Fibroblast of lung (primary cell): ENCODE data around the gene RPRD1A. TPM values are rescaled to one million over a fixed set of nuclear protein-coding genes. Genes with fewer than 3 reads are reported as not detected.

Source experiments
- DNase-seq, 2 donors: peaks; one replicate each; pipeline versions ENCODE4 v3.0.0 to v3.0.0-alpha.2; 2010; ENCODE audit warnings: low read depth in 2 of 2
- H2AFZ ChIP-seq: 2 replicates; pipeline ENCODE4 v1.5.1; 2012; ENCODE audit warnings: low read length, control low read depth, inconsistent platforms
- H3K27ac ChIP-seq: 2 replicates; pipeline ENCODE4 v1.5.1; 2011; ENCODE audit warnings: low read length, control low read depth; ENCODE audit not compliant: insufficient read depth
- H3K27me3 ChIP-seq: 2 replicates; pipeline ENCODE4 v1.5.1; 2011; ENCODE audit warnings: mild to moderate bottlenecking, low read length; ENCODE audit not compliant: control insufficient read depth, insufficient read depth
- H3K36me3 ChIP-seq: 2 replicates; pipeline ENCODE4 v1.5.1; 2011; ENCODE audit warnings: low read length; ENCODE audit not compliant: control insufficient read depth, insufficient read depth
- H3K4me1 ChIP-seq: 2 replicates; pipeline ENCODE4 v1.5.1; 2011; ENCODE audit warnings: low read length; ENCODE audit not compliant: control insufficient read depth, insufficient read depth; ENCODE audit errors: extremely low read depth
- H3K4me2 ChIP-seq: 2 replicates; pipeline ENCODE4 v1.5.1; 2011; ENCODE audit warnings: low read length, control low read depth; ENCODE audit not compliant: insufficient read depth; ENCODE audit errors: extremely low read depth
- H3K4me3 ChIP-seq, 4 experiments: fragments of 200-600 bp in 1 of 4; sonication (generic) in 1 of 4; replicated peaks in 1 of 4; 2 replicates each; pipeline ENCODE4 v1.5.1; 2011 to 2016; ENCODE audit warnings: low read length in 4 of 4, low read depth in 3 of 4, mild to moderate bottlenecking in 3 of 4, control low read depth in 2 of 4, inconsistent platforms in 1 of 4, mixed read lengths in 1 of 4; ENCODE audit not compliant: insufficient read depth in 1 of 4; ENCODE audit errors: control extremely low read depth in 1 of 4
- H3K79me2 ChIP-seq: 2 replicates; pipeline ENCODE4 v1.5.1; 2012; ENCODE audit warnings: mild to moderate bottlenecking, low read length, inconsistent platforms; ENCODE audit not compliant: control insufficient read depth, insufficient read depth
- H3K9ac ChIP-seq: 2 replicates; pipeline ENCODE4 v1.5.1; 2011; ENCODE audit warnings: mild to moderate bottlenecking, low read length, control low read depth; ENCODE audit not compliant: insufficient read depth
- H3K9me3 ChIP-seq: 2 replicates; pipeline ENCODE4 v1.5.1; 2012; ENCODE audit warnings: low read depth, low read length; ENCODE audit not compliant: control insufficient read depth, insufficient read depth
- H4K20me1 ChIP-seq: 2 replicates; pipeline ENCODE4 v1.5.1; 2011; ENCODE audit warnings: low read length; ENCODE audit not compliant: control insufficient read depth, insufficient read depth; ENCODE audit errors: extremely low read depth
- CTCF ChIP-seq, 2 donors: IDR thresholded peaks in 1 of 2; conservative IDR thresholded peaks in 1 of 2; 1 replicate in 1 of 2; 2 replicates in 1 of 2; pipeline ENCODE4 v1.5.1; 2011 to 2012; ENCODE audit warnings: low read length in 2 of 2, control low read depth in 1 of 2, inconsistent platforms in 1 of 2, low read depth in 1 of 2, mild to moderate bottlenecking in 1 of 2
- EZH2 ChIP-seq: IDR thresholded peaks from 2 replicates; pipeline ENCODE4 v1.5.1; 2012; ENCODE audit warnings: low read length, control low read depth, mild to moderate bottlenecking; ENCODE audit errors: missing control alignments
- polyA plus RNA-seq, 2 donors: library from polyadenylated mRNA; depleted of rRNA in 1 of 2; stranded (reverse) in 1 of 2; unstranded in 1 of 2; fragments of >200 nt; gene quantifications; 2 replicates each; pipeline ENCODE4 v1.2.1, GENCODE V29; 2011 to 2012; ENCODE audit warnings: missing spikeins in 1 of 2
- total RNA-seq: library from RNA; depleted of rRNA; stranded (reverse); fragments of >200 nt; gene quantifications from 2 replicates; pipeline ENCODE4 v1.2.1, GENCODE V29; 2014

RPRD1A gene
- total and polyA plus RNA-seq, 2 donors (not counting 1 experiment from before 2014, with no cell fraction given): 36.4 to 46.2 TPM

DNA sequence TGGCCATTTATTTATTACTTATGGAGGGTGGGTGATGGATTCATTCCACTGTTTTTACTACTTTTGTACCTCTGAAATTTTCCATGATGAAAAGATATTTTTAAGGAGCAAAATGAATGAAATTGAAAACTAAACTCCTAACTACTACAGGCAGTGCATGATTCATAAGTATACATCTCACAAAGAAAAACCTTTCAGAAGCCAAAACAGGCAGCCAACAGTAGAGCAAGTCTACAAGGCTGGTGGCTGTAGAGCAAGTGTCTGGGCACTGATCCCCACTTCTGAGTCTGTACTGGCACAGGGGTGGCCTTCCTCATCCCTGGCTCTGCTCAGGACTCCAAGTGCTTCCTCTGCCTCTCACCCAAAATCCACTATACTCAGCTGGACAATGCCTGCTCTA lies 103.0 kb downstream of the RPRD1A start:
- TF ChIP-seq EZH2 (no peak), CTCF (conservative IDR thresholded peaks at IDR 0.05 in 1 of 2, IDR thresholded peaks at IDR 0.05 in 1 of 2; ENCODE audit: low read depth in 1 of 2, low read length in 2 of 2) (no peak)
- Histone ChIP-seq H3K9ac (no peak overlapping the region), H3K79me2 (no peaks in the 10 kb centered on the region), H3K4me1 (no peaks in the 10 kb centered on the region), H3K4me2 (no peak overlapping the region), H3K9me3 (no peaks in the 10 kb centered on the region), H3K36me3 (no peaks in the 10 kb centered on the region), H3K4me3 (no peak overlapping the region), H4K20me1 (no peaks in the 10 kb centered on the region), H3K27ac (no peak overlapping the region), H2AFZ (no peak overlapping the region), H3K27me3 (no peaks in the 10 kb centered on the region)
- DNase-seq: no peak

DNA sequence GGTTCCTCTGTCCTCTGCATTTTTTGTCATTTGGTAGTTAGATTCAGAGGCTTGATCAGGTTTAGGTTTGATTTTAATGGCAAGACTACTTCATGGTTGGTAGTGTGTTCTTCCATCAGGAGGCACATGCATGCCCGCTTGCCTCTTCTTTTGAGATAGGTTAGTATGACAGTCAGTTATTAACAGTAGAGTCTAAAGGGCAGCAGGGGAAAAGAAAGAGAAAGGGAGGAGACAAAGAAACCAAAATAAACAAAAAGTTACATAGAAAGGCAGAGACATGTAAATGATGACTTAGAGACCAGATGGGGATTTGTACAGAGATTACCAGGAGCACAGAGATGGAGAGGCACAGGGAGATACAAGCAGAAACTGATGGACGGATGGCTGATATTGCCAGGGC lies 105.0 kb downstream of the RPRD1A start:
- H3K4me3 ChIP-seq: no peak overlapping the region
- no peak overlapping the region for H3K27ac ChIP-seq
- no peaks in the 10 kb centered on the region for H3K27me3 ChIP-seq
- no peaks in the 10 kb centered on the region for H4K20me1 ChIP-seq
- DNase-seq: no peak
- H3K79me2 ChIP-seq: no peaks in the 10 kb centered on the region
- H3K4me2 ChIP-seq: no peak overlapping the region
- no peak overlapping the region for H2AFZ ChIP-seq
- no peak for TF ChIP-seq CTCF (conservative IDR thresholded peaks at IDR 0.05 in 1 of 2, IDR thresholded peaks at IDR 0.05 in 1 of 2; ENCODE audit: low read depth in 1 of 2, low read length in 2 of 2)
- no peak for TF ChIP-seq EZH2
- no peaks in the 10 kb centered on the region for H3K4me1 ChIP-seq
- H3K36me3 ChIP-seq: no peaks in the 10 kb centered on the region
- no peaks in the 10 kb centered on the region for H3K9me3 ChIP-seq
- no peak overlapping the region for H3K9ac ChIP-seq

DNA sequence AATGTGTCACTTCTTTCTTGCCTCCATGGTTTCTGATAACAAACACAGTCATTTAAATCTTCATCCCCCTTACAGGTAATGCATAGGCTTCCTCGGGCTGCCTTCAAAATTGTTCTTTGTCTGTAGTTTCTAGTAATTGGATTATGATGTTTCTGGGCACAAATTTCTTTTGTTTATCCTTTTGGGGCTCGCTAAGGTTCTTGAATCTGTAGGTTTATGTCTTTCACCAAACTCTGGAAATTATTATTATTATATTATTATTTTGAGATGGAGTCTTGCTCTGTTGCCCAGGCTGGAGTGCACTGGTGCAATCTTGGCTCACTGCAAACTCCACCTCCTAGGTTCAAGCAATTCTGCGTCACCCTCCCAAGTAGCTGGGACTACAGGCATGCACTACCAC lies 111.1 kb downstream of the RPRD1A start:
- TF ChIP-seq EZH2 (no peak), CTCF (conservative IDR thresholded peaks at IDR 0.05 in 1 of 2, IDR thresholded peaks at IDR 0.05 in 1 of 2; ENCODE audit: low read depth in 1 of 2, low read length in 2 of 2) (no peak)
- DNase-seq: no peak
- no peak overlapping the region for H3K4me2 ChIP-seq
- no peak overlapping the region for H3K27ac ChIP-seq
- H4K20me1 ChIP-seq: no peaks in the 10 kb centered on the region
- H3K4me1 ChIP-seq: no peaks in the 10 kb centered on the region
- H3K9me3 ChIP-seq: no peaks in the 10 kb centered on the region
- H3K9ac ChIP-seq: no peak overlapping the region
- H3K27me3 ChIP-seq: no peaks in the 10 kb centered on the region
- no peaks in the 10 kb centered on the region for H3K36me3 ChIP-seq
- H3K4me3 ChIP-seq: no peak overlapping the region
- H3K79me2 ChIP-seq: no peaks in the 10 kb centered on the region
- H2AFZ ChIP-seq: no peak overlapping the region
